NCI-H2029 (cell line): ENCODE results near the gene ARX.

Experiments
- DNase-seq: peaks from one replicate; lab custom pipeline; 2025; lab: John Stamatoyannopoulos, UW

The ARX gene

GRCh38 chrX:25015486-25016360 is at the start of gene ARX:
Gene ARX, minus strand, starts transcription at chrX:25015965. Its CDS starts 228 bp downstream, at chrX:25015737.
- DNase-seq: peak; percentile 46

- DNase-seq: no peak
These were observed 43.5 kb upstream of the ARX start for GRCh38 chrX:25059273-25059672.

- no peak for DNase-seq
These were observed 37.2 kb upstream of the ARX start for GRCh38 chrX:25052798-25053534.

DNA sequence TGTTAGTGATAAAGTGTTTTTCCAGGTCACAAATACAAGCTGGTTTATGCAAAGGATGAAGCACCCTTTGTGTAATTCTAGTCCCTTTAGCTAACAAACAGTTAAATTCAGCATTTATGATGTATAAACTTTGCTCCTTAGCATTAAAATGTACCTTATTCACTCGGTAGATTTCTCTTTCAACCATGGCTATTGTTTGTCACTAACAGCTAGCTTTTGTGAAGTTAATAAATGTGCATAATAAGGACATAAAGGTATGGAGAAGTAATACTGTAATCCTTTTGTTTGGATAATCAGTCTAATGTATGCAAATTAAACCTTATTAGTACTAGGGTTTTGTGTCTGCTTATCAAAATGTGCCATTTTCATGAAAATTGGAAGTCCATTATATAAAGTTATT is 34.2 kb upstream of the ARX start:
- DNase-seq: no peak

DNA sequence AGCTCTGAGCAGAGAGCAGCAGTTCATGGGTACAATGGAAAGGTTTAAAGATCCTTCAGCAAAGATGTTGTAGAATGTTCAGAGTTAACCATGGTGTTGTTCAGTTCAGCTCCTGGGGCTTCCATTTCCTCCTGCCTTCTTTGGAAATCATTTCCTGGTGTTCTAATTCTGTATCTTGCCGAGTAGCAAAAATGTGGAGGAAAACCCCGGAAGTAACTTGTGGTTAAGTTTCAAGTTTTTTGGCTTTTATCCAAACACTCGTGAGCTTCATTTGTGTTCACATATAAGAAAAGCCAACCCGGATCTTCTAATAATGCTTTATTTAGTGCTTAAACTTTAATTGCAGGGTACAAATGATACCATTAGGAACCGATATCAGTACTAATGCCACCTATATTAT is 33.6 kb upstream of the ARX start:
- DNase-seq: no peak

GRCh38 chrX:25048178-25048577 is 32.4 kb upstream of the ARX start:
- no peak for DNase-seq

DNA sequence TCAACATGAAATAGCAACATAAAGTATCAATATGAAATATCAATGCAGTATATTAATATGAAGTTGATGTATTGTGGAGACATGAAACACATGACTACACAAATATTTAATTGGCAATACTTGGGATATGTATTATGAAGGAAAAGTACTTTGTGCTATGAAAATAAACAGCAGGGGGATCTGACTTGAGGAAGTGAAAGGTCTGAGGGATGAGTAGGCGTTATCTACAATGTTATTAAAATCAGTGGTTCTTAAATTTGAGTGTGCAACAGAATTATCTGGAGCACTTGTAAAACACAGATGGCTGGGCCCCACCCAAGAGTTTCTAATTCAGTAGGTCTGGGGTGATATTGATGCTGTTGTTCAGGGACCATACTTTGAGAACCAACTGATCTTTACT is 27.4 kb upstream of the ARX start:
- DNase-seq: no peak

DNA sequence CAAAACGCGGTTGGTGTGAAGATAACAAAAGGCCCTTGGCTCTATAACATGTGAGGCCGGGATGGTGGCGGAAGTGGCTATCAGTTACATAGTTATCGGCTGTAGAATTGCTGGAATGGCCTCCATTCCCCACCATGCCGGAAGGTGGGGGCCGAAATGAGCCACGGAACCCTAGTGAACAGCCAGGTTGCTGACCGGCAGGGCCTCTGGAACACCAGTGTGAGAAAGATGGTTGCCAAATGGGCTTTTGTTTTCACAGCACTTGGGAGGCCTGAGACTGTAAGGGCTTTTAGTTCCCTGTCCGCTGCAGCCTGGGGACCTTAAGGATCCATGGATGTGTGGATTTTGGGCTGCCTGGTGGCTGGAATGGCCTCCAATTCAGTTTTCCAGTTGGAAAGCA is 23.3 kb upstream of the ARX start:
- no peak for DNase-seq

DNA sequence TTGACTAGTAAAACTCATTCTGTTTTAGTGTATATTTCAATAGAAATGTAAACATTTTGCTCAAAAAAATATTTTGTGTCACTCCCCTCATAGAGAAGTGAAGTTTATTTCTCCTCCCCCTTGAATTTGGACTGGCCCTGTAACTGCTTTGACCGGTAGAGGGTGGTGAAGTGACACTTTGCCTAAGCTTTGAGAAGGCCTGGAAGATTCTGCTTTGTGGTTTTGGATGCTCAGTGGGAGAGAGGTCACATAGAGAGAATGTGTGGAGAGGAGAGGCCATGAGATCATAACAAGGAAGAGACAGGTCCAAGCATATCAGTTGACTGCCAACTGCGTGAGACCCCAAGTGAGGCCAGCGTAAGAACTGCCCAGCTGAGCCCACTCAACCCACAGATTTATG is 19.1 kb upstream of the ARX start:
- DNase-seq: no peak

- DNase-seq: no peak
These were observed 13.6 kb upstream of the ARX start for GRCh38 chrX:25029288-25029825.

- no peak for DNase-seq
These were observed 13.0 kb upstream of the ARX start for GRCh38 chrX:25028726-25029125.

GRCh38 chrX:25026576-25026975 is 10.8 kb upstream of the ARX start:
- DNase-seq: no peak

DNA sequence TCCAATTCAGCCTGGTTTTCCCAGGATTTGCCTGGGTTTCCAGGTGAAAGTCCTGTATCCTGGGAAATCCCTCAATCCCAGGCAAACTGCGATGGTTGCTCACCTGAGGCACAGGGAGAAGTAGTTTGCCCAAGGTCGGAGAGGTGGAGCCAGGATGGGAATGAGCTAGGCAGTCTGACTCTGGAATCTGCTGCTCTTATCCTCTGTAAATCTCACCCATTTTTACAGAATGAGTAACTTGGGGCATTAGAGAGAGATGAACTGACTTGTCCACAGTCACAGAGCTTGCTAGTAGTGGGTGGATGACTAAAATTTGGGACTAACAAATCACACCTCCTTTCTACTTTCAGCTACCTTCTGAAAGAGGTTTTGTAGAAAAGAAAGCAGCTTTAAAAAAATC is 9.8 kb upstream of the ARX start:
- no peak for DNase-seq

DNA sequence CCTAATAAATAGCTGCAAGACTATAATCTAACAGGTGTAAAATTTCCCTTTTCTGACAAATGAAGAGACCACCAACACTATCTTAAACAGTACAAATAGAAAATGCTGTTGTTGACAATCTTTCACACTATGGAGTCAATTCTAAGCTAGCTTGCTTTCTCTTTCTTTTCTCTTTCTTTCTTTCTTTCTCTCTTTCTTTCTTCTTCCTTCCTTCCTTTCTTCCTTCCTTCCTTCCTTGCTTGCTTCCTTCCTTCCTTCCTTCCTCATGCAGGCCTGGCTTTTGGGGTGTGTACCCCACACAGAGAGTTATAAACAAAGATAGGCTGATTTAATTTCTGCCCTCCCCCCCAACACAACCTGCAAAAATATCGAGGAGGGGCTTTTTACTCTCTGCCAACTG is 8.1 kb upstream of the ARX start:
- DNase-seq: no peak

DNA sequence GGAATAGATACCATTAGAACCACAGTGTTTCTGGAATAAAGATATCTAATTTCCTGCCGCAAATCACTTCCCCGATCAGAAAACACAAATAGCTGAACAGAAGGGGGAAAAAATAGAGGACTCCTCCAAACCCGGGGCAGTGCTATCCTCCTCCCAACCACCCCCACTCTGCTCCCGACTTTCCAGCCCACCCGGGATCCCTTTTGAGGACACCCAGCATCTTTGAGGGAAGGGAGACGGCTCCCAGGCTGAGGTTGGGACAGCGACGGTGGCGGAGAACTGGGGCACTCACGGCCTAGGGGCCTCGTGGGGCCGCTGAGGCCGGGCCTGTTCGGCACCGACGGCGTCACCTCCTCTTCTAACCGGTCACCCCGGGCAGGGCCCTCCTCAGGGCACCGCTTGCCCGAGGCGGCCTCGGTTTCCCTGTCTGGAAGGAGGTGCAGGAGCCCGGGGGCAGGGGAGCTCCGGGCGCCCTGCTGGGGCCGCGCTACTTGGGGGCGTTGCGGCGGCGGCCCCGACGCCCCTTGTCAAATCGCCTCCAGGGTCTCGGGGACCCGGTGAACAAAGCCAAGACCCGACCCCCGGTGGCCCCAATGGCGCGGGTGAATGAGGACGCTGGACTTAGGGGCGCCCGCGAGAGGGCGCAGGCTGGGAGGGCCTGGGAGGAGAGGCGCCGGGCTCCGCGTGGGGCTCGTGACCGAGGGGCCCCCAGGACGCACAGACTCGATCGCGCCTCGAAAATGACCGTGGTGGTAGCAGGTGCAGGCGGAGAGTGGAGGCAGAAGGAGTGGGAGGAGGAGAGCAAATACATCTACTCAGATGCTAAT is 6.9 kb upstream of the ARX start:
- no peak for DNase-seq

- no peak for DNase-seq
These were observed 5.2 kb upstream of the ARX start for GRCh38 chrX:25020905-25021449.

- DNase-seq: no peak
These were observed 4.7 kb upstream of the ARX start for GRCh38 chrX:25020391-25020904.

GRCh38 chrX:25019707-25020390 is 4.1 kb upstream of the ARX start:
- DNase-seq: no peak

- DNase-seq: no peak
These were observed 2.9 kb upstream of the ARX start for GRCh38 chrX:25018682-25019081.

DNA sequence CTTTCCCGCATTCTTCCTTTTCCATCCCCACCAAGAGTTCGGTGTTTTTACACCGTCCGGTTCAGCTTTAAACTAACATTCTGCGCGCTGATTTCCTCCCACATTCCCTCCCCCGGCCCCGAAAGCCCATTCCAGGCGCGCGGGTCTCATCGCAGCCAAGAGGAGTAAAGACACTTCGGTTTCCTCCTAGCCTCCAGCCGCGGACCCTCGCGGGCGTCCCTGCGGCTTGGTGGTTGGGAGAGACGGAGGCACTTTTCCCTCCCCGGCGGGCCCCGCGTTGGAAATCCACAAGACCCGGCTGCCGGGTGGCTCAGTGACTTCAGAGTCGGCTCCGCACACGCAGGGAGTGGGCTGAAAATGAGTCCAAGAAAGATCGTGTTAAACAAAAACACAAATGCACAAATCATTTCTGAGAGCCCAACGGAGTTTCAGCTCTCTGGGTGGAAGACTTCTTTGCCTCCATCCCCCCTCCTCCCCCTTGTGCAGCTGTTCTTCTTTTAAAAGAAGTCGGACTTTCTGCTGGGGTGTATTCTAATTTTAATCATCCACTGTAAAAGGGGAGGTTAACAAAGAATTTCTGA is 2.0 kb upstream of the ARX start:
- no peak for DNase-seq
